ENCODE measurements around the gene LTN1.
"Not testable (repeated sequence)": the region's sequence is repeated elsewhere in the genome, so short reads cannot be mapped to it uniquely, and the experiment has no call there.

Gene LTN1

DNA sequence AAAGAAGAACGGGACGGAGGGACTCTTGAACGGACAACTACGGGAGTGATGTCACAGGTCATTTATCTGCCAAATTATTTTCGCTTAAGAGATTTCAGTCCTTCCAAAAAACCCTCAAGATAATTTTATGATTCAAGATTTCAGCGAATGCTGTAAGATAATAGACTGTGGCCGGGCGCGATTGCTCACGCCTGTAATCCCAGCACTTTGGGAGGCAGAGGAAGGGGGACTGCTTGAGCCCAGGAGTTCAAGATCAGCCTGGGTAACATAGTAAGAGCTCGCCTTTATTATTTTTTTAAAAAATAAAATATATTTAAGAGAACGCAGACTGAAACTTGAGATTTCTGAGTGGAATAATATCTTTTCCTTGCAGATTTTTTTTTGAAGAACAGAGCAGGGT, 25.9 kb upstream of the LTN1 start:
- Histone ChIP-seq H3K27ac (ENCODE audit: low read depth, low read length) (peak overlapping the region; percentile 51; the same call in 1 of the 2 replicates), H3K4me1 (ENCODE audit: control insufficient read depth, insufficient read depth, low read length, unreplicated experiment) (peaks cover 15% of the 10 kb centered on the region), H2AFZ (ENCODE audit: low read length, unreplicated experiment) (peak overlapping the region; percentile 90), H3K79me2 (ENCODE audit: control insufficient read depth, insufficient read depth, low read length, unreplicated experiment) (peaks cover 35% of the 10 kb centered on the region), H3K36me3 (ENCODE audit: insufficient read depth, low read length) (no peaks in the 10 kb centered on the region; the same call in 1 of the 2 replicates), H3K4me3 (ENCODE audit: low read depth, low read length) (peak overlapping the region; percentile 100), H3K27me3 (ENCODE audit: insufficient read depth, low read length) (no peaks in the 10 kb centered on the region)

DNA sequence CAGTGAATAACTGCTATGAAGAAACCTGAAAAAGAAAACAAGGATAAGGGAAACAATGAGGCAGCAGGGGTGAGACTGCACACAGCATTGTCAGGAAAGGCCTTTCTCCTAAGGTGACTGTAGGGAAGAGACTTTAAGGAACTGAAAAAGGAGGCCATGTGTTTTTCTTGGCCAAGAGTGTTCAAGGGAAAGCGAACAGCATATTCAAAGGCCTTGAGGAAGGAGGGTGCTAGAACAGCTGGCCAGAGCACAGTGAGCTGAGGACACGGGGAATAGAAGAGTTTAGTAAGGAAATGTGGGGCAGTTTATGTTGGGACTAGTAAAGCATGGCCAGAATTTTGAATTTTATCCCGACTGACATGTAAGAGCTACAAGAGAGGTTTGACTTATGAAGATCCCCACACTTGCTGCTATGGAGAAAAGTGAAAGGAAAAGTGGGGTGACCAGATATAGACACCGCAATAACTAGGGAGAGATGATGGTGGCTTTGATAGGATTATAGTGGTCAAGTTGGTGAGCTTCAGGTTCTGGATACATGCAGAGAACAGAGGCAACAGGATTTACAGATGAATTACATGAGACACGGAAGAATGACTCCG, 25.1 kb upstream of the LTN1 start:
- Histone ChIP-seq H2AFZ (ENCODE audit: low read length, unreplicated experiment) (peak overlapping the region; percentile 48), H3K4me1 (ENCODE audit: control insufficient read depth, insufficient read depth, low read length, unreplicated experiment) (peaks cover 15% of the 10 kb centered on the region), H3K27ac (ENCODE audit: low read depth, low read length) (peak overlapping the region; percentile 16; the same call in 1 of the 2 replicates), H3K4me3 (ENCODE audit: low read depth, low read length) (peak overlapping the region; percentile 100), H3K36me3 (ENCODE audit: insufficient read depth, low read length) (no peaks in the 10 kb centered on the region; the same call in 1 of the 2 replicates), H3K79me2 (ENCODE audit: control insufficient read depth, insufficient read depth, low read length, unreplicated experiment) (peaks cover 35% of the 10 kb centered on the region), H3K27me3 (ENCODE audit: insufficient read depth, low read length) (no peaks in the 10 kb centered on the region)

DNA sequence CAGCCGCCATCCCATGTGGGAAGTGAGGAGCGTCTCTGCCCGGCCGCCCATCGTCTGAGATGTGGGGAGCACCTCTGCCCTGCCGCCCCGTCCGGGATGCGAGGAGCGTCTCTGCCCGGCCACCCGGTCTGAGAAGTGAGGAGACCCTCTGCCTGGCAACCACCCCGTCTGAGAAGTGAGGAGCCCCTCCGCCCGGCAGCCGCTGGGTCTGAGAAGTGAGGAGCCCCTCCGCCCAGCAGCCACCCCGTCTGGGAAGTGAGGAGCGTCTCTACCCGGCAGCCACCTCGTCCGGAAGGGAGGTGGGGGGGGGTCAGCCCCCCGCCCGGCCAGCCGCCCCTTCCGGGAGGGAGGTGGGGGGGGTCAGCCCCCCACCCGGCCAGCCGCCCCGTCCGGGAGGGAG, 18.6 kb upstream of the LTN1 start:
- H3K36me3 ChIP-seq (ENCODE audit: insufficient read depth, low read length); H2AFZ ChIP-seq (ENCODE audit: low read length, unreplicated experiment); H3K4me1 ChIP-seq (ENCODE audit: control insufficient read depth, insufficient read depth, low read length, unreplicated experiment); H3K4me3 ChIP-seq (ENCODE audit: low read depth, low read length); H3K79me2 ChIP-seq (ENCODE audit: control insufficient read depth, insufficient read depth, low read length, unreplicated experiment); H3K27me3 ChIP-seq (ENCODE audit: insufficient read depth, low read length); H3K27ac ChIP-seq (ENCODE audit: low read depth, low read length): not testable (repeated sequence)

DNA sequence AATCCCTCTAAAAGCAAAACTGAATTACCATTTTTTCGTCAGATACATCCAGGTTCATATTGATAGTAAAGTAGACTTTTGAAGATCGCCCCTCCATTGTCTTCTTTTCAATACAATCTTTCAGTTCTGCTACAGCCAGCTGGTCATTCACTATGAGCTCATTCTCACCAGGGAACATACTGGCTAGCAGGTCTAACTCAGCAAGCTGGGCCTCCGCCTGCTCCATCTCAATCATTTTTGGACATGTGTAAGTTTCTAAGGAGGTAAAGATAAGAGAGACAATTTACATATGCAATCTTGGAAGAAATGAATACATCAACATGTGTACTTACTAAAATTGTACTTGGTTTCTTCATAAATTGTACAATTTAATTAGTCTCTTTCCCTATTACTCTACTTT, 15.7 kb upstream of the LTN1 start:
- H3K36me3 ChIP-seq (ENCODE audit: insufficient read depth, low read length): no peaks in the 10 kb centered on the region
- H3K4me3 ChIP-seq (ENCODE audit: low read depth, low read length): no peak overlapping the region
- no peaks in the 10 kb centered on the region for H3K4me1 ChIP-seq (ENCODE audit: control insufficient read depth, insufficient read depth, low read length, unreplicated experiment)
- H3K27me3 ChIP-seq (ENCODE audit: insufficient read depth, low read length): no peaks in the 10 kb centered on the region
- no peak overlapping the region for H3K27ac ChIP-seq (ENCODE audit: low read depth, low read length)
- no peaks in the 10 kb centered on the region for H3K79me2 ChIP-seq (ENCODE audit: control insufficient read depth, insufficient read depth, low read length, unreplicated experiment)
- no peak overlapping the region for H2AFZ ChIP-seq (ENCODE audit: low read length, unreplicated experiment)

DNA sequence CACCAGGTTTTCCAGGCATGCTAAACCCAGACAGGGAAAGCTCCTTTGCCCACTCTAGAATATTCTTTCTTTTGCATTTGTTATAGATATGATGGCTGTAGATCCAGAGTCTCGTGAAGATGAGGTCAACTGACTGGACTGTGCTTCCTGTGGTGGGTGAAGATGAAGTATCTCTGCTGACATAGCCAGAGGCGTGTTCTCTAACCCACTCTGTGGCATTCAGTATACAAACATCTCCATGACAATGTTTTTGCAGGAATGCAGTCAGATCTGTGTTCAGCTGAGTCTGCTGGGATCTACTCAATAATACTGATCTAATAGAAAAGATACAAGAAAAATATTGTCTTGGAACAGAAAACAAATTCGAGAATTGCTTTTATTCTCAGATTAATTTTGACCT, 15.1 kb upstream of the LTN1 start:
- Histone ChIP-seq H2AFZ (ENCODE audit: low read length, unreplicated experiment) (no peak overlapping the region), H3K27ac (ENCODE audit: low read depth, low read length) (no peak overlapping the region), H3K27me3 (ENCODE audit: insufficient read depth, low read length) (no peaks in the 10 kb centered on the region), H3K4me3 (ENCODE audit: low read depth, low read length) (no peak overlapping the region), H3K36me3 (ENCODE audit: insufficient read depth, low read length) (no peaks in the 10 kb centered on the region), H3K79me2 (ENCODE audit: control insufficient read depth, insufficient read depth, low read length, unreplicated experiment) (no peaks in the 10 kb centered on the region), H3K4me1 (ENCODE audit: control insufficient read depth, insufficient read depth, low read length, unreplicated experiment) (no peaks in the 10 kb centered on the region)

DNA sequence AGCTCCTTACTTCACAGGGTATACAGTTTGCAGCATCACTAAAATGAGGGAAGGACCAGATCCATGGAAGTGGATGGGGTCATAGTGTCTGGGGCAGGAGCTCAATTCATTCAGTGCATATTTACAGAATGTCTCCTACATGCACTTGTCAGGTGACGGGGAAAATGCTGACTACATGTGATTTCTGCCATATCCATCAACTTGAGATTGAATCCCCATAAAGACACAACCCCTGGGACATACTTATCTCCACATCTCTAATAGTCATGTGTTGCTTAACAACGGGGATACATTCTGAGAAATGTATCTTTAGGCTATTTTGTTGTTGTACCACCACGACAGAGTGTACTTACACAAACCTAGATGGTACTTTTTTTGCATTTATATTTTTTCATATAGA, 14.5 kb upstream of the LTN1 start:
- Histone ChIP-seq H3K4me3 (ENCODE audit: low read depth, low read length) (no peak overlapping the region), H3K27ac (ENCODE audit: low read depth, low read length) (no peak overlapping the region), H3K4me1 (ENCODE audit: control insufficient read depth, insufficient read depth, low read length, unreplicated experiment) (no peaks in the 10 kb centered on the region), H3K36me3 (ENCODE audit: insufficient read depth, low read length) (no peaks in the 10 kb centered on the region), H2AFZ (ENCODE audit: low read length, unreplicated experiment) (no peak overlapping the region), H3K27me3 (ENCODE audit: insufficient read depth, low read length) (no peaks in the 10 kb centered on the region), H3K79me2 (ENCODE audit: control insufficient read depth, insufficient read depth, low read length, unreplicated experiment) (no peaks in the 10 kb centered on the region)

DNA sequence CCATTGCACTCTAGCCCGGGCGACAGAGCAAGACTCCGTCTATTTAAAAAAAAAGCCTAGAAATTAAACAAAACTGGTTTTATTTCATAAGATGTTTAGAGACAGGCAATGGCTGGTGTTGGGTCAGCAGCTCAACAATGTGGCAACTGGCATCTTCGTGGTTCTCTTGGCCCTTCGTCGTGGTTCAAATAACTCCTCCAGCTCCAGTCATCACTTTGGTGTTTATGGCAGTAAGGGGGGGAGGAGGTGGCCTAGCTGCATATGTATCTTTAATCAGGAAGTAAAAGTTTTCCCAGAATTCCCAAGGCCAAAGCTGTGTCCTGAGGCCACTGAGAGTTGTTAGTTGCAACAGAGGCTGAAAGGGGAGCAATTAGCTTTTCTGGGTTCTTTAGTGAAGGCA, 13.0 kb upstream of the LTN1 start:
- Histone ChIP-seq H3K4me3 (ENCODE audit: low read depth, low read length) (no peak overlapping the region), H3K36me3 (ENCODE audit: insufficient read depth, low read length) (no peaks in the 10 kb centered on the region), H3K27ac (ENCODE audit: low read depth, low read length) (no peak overlapping the region), H3K4me1 (ENCODE audit: control insufficient read depth, insufficient read depth, low read length, unreplicated experiment) (no peaks in the 10 kb centered on the region), H3K27me3 (ENCODE audit: insufficient read depth, low read length) (no peaks in the 10 kb centered on the region), H3K79me2 (ENCODE audit: control insufficient read depth, insufficient read depth, low read length, unreplicated experiment) (no peaks in the 10 kb centered on the region), H2AFZ (ENCODE audit: low read length, unreplicated experiment) (no peak overlapping the region)

DNA sequence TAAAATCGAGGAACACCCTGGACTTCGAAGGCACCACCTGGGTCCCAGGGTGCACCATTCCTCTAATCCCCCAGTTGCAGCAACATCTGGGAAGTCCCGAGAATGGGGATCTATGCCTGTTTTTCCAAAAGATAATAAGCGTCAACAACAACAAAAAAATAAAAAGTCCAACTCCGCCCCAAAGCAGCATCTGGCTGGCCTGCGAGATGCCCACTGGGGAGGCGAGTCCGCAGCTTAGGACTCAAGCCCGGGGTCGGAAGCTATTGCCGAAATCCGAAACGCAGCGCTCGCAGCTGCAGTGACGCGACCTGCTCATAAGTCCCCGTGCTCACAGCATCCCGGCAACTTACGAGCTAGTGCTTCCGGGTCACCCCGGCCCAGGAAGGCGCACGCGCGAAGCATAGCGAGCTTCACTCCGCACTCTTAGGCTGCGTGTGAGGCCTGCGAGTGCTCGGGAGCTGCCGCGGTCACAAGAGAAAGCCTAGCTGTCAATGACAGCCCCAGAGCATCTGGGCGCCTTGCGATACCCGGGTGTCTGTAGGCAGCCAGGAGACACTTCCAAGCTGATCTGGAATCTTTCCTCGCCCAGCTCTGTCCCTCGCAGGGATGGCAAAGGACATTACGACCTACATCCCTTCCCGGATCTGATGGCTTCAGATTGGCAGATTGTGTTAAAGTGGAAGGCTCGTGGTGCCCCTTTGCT, 9.9 kb upstream of the LTN1 start:
- H3K36me3 ChIP-seq (ENCODE audit: insufficient read depth, low read length): no peaks in the 10 kb centered on the region
- H3K27ac ChIP-seq (ENCODE audit: low read depth, low read length): peak overlapping the region; percentile 76
- H3K4me3 ChIP-seq (ENCODE audit: low read depth, low read length): peak overlapping the region; percentile 83
- no peaks in the 10 kb centered on the region for H3K27me3 ChIP-seq (ENCODE audit: insufficient read depth, low read length)
- H3K4me1 ChIP-seq (ENCODE audit: control insufficient read depth, insufficient read depth, low read length, unreplicated experiment): no peaks in the 10 kb centered on the region
- peak overlapping the region; percentile 89 for H2AFZ ChIP-seq (ENCODE audit: low read length, unreplicated experiment)
- no peaks in the 10 kb centered on the region for H3K79me2 ChIP-seq (ENCODE audit: control insufficient read depth, insufficient read depth, low read length, unreplicated experiment)

DNA sequence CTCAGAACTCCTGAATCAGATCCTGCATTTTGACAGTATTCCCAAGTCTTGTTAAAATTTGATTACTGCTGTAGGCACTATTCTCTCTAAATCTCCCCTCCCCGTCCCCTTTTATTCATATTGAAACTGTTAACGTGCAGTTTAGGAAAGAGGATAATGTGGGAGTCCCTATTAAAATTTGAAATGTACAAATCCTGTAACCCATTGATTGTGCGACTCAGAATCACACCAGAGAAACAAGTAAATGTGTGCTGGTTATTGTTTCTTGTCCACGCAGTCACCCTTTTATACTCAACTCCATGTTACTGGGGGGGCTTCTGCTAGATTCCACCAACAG, 584 bp upstream of the LTN1 start:
- peaks cover 22% of the 10 kb centered on the region for H3K4me1 ChIP-seq (ENCODE audit: control insufficient read depth, insufficient read depth, low read length, unreplicated experiment)
- H3K4me3 ChIP-seq (ENCODE audit: low read depth, low read length): peak overlapping the region; percentile 92
- peak overlapping the region; percentile 66 for H3K27ac ChIP-seq (ENCODE audit: low read depth, low read length)
- peak overlapping the region; percentile 38 for H2AFZ ChIP-seq (ENCODE audit: low read length, unreplicated experiment)
- H3K36me3 ChIP-seq (ENCODE audit: insufficient read depth, low read length): no peaks in the 10 kb centered on the region
- H3K27me3 ChIP-seq (ENCODE audit: insufficient read depth, low read length): no peaks in the 10 kb centered on the region
- H3K79me2 ChIP-seq (ENCODE audit: control insufficient read depth, insufficient read depth, low read length, unreplicated experiment): peaks cover 31% of the 10 kb centered on the region

DNA sequence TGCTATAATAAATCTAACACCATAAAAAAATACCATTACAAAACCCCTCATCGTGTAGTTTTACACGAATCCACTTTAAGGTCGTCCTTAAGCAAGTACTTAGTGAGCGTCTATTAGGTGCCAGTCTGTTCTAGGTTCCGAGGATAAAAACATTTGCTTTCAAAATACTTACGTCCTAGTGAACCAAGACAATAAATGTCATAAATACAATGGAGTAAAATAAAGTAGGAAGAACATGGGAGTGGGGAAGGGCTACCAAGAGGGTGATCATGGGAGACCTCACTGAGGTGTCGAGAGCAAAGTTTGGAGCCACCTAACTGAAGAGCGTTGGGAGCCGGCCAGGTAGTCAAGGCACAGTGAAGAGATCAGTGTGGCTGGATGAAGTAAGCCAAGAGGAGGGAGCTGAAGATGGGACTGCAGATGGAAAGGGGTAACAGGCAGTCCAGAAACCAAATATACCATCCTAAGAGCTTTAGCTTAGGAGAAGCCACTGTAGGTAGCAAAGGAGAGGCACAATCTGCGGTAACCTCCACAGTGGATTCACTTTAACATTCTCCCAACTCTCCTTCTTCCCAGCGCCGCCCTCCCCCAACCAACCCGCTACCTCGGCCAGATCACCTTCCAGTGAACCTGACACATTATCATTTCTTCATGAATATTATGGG, 684 bp downstream of the LTN1 start:
- peak overlapping the region; percentile 66 for H3K27ac ChIP-seq (ENCODE audit: low read depth, low read length)
- peak overlapping the region; percentile 92 for H3K4me3 ChIP-seq (ENCODE audit: low read depth, low read length)

DNA sequence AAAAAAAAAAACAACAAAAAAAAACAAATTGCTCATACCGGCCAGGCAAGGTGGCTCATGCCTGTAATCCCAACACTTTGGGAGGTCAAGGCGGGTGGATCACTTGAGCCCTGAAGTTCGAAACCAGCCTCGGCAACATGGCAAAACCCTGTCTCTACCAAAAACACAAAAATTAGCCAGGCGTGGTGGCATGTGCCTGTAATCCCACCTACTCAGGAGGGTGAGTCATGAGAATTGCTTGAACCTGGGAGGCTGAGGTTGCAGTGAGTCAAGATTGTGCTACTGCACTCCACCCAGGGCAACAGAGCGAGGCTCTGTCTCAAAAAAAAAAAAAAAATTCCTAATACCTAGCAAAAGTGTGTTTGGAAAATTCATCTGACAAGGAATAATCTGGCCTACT, 4.5 kb downstream of the LTN1 start:
- not testable (repeated sequence) for H3K4me3 ChIP-seq (ENCODE audit: low read depth, low read length); H3K27me3 ChIP-seq (ENCODE audit: insufficient read depth, low read length); H2AFZ ChIP-seq (ENCODE audit: low read length, unreplicated experiment)
- peaks cover 26% of the 10 kb centered on the region for H3K4me1 ChIP-seq (ENCODE audit: control insufficient read depth, insufficient read depth, low read length, unreplicated experiment)
- H3K79me2 ChIP-seq (ENCODE audit: control insufficient read depth, insufficient read depth, low read length, unreplicated experiment): peaks cover 53% of the 10 kb centered on the region
- H3K27ac ChIP-seq (ENCODE audit: low read depth, low read length): peak overlapping the region; percentile 61
- H3K36me3 ChIP-seq (ENCODE audit: insufficient read depth, low read length): peaks cover 11% of the 10 kb centered on the region

More for the DNA sequence above, 684 bp downstream of the LTN1 start:
- Histone ChIP-seq H3K79me2 (ENCODE audit: control insufficient read depth, insufficient read depth, low read length, unreplicated experiment) (peaks cover 38% of the 10 kb centered on the region), H2AFZ (ENCODE audit: low read length, unreplicated experiment) (peak overlapping the region; percentile 65), H3K27me3 (ENCODE audit: insufficient read depth, low read length) (no peaks in the 10 kb centered on the region), H3K36me3 (ENCODE audit: insufficient read depth, low read length) (no peaks in the 10 kb centered on the region), H3K4me1 (ENCODE audit: control insufficient read depth, insufficient read depth, low read length, unreplicated experiment) (peaks cover 31% of the 10 kb centered on the region)
